ENCODE measurements around the gene CSAD.
"Not testable (repeated sequence)": the region's sequence is repeated elsewhere in the genome, so short reads cannot be mapped to it uniquely, and the experiment has no call there.

The CSAD gene

GRCh38 chr12:53197011-53197640 lies 16.4 kb upstream of the CSAD start:
- DNase-seq, result no peak

GRCh38 chr12:53196486-53196885 lies 15.8 kb upstream of the CSAD start:
- DNase-seq, result no peak

- no peak for DNase-seq
Measured at GRCh38 chr12:53195516-53196420, 15.0 kb upstream of the CSAD start.

- DNase-seq, result no peak
Measured at GRCh38 chr12:53194973-53195372, 14.2 kb upstream of the CSAD start.

GRCh38 chr12:53193985-53194716 lies 13.4 kb upstream of the CSAD start:
- no peak for DNase-seq

GRCh38 chr12:53193040-53193439 lies 12.3 kb upstream of the CSAD start:
- no peak for DNase-seq

GRCh38 chr12:53192531-53193021 lies 11.9 kb upstream of the CSAD start:
- DNase-seq, result no peak

- DNase-seq, result no peak
Measured at GRCh38 chr12:53191885-53192530, 11.3 kb upstream of the CSAD start.

GRCh38 chr12:53191096-53191884 lies 10.6 kb upstream of the CSAD start:
- no peak for DNase-seq

- DNase-seq, result peak; percentile 64
Measured at GRCh38 chr12:53190108-53190729, 9.5 kb upstream of the CSAD start.

- DNase-seq, result no peak
Measured at GRCh38 chr12:53187145-53187899, 6.6 kb upstream of the CSAD start.

GRCh38 chr12:53186745-53187144 lies 6.0 kb upstream of the CSAD start:
- DNase-seq, result no peak

- no peak for DNase-seq
Measured at GRCh38 chr12:53185582-53186153, 4.9 kb upstream of the CSAD start.

GRCh38 chr12:53184828-53185227 lies 4.1 kb upstream of the CSAD start:
- DNase-seq, result no peak

- no peak for DNase-seq
Measured at GRCh38 chr12:53182903-53183302, 2.2 kb upstream of the CSAD start.

- DNase-seq, result no peak
Measured at GRCh38 chr12:53181935-53182334, 1.2 kb upstream of the CSAD start.

GRCh38 chr12:53180931-53181645 lies 363 bp upstream of the CSAD start:
- peak; percentile 86 for DNase-seq

- DNase-seq, result no peak
Measured at GRCh38 chr12:53179687-53180219, 972 bp downstream of the CSAD start.

GRCh38 chr12:53178803-53179202 lies 1.9 kb downstream of the CSAD start:
- DNase-seq, result not testable (repeated sequence)
